Measurements from ENCODE around the gene TRIP10. TPM values are rescaled to one million over a fixed set of nuclear protein-coding genes. Genes with fewer than 3 reads are reported as not detected.
"Not testable (repeated sequence)": the region's sequence is repeated elsewhere in the genome, so short reads cannot be mapped to it uniquely, and the experiment has no call there.

The TRIP10 gene
- polyA plus RNA-seq, 3 donors from 2014 or later: 0.86 to 1.5 TPM; not detected in 1

DNA sequence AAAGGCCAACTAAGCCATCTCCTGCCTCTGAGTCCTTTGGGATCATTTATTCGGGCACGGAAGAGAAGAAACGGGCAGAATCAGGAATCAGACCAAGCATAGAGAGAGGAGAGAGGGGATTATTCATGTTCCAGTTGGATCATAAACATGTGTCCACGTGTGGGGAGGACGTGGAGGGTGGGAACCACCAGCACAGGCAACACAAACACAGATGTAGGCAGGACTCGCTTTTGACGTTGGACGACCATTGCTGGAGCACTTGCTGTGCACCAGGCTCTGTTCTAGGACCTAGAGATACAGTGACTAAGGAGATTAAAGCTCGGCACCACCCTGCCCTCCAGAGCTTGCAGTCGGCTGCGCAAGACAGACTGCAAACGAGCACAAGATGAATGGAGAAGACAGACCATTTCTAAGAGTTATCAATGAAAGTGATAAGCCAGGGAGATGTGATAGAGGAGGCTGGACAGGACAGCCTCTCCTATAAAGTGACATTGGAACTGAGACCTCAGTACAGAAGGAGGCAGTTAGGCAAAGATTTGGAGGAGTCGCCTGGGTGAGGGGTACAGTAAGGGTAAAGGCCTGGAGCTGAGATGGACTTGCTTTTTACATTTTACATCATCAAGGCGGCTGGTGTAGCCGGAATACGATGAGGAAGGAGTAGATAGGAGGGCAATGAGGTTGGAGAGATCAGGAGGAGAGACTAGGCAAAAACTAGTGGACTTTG, 27.0 kb downstream of the TRIP10 start:
- no peak for DNase-seq
- peaks cover 3 to 14% (median 4%) of the 10 kb centered on the region in 3 donors for H3K27me3 Mint-ChIP-seq (ENCODE audit: low read depth in 3 of 3)
- peaks cover 28 to 36% of the 10 kb centered on the region in 2 donors for H3K4me1 Mint-ChIP-seq
- peak overlapping the region; percentile 90 to 99 (median 98) for H3K27ac Mint-ChIP-seq
- H3K36me3 Mint-ChIP-seq: no peaks in the 10 kb centered on the region
- H3K9me3 Mint-ChIP-seq: no peaks in the 10 kb centered on the region
- H3K4me3 Mint-ChIP-seq: peak overlapping the region; percentile 88 to 98 (median 92)

DNA sequence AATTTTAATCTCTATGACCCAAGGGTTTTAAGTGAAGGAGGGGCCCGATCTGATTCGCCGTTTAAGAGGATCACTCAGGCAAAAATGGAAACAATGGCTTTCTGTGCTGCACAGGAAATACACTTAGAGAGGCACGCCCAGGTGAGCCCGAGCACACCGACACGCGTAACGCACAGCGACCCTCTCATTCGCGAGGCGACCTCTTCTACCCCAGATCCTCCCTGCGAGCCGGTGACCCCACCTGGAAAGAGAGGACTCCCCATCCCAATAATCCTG, 27.5 kb downstream of the TRIP10 start:
- peaks cover 33 to 41% of the 10 kb centered on the region in 2 donors for H3K4me1 Mint-ChIP-seq
- peak overlapping the region; percentile 90 to 99 (median 98) for H3K27ac Mint-ChIP-seq
- peak overlapping the region; percentile 88 to 98 (median 92) for H3K4me3 Mint-ChIP-seq
- peaks cover 3 to 18% (median 4%) of the 10 kb centered on the region in 3 donors for H3K27me3 Mint-ChIP-seq (ENCODE audit: low read depth in 3 of 3)
- DNase-seq: peak in 1 of 3 donors; percentile 45
- no peaks in the 10 kb centered on the region for H3K9me3 Mint-ChIP-seq
- no peaks in the 10 kb centered on the region for H3K36me3 Mint-ChIP-seq

DNA sequence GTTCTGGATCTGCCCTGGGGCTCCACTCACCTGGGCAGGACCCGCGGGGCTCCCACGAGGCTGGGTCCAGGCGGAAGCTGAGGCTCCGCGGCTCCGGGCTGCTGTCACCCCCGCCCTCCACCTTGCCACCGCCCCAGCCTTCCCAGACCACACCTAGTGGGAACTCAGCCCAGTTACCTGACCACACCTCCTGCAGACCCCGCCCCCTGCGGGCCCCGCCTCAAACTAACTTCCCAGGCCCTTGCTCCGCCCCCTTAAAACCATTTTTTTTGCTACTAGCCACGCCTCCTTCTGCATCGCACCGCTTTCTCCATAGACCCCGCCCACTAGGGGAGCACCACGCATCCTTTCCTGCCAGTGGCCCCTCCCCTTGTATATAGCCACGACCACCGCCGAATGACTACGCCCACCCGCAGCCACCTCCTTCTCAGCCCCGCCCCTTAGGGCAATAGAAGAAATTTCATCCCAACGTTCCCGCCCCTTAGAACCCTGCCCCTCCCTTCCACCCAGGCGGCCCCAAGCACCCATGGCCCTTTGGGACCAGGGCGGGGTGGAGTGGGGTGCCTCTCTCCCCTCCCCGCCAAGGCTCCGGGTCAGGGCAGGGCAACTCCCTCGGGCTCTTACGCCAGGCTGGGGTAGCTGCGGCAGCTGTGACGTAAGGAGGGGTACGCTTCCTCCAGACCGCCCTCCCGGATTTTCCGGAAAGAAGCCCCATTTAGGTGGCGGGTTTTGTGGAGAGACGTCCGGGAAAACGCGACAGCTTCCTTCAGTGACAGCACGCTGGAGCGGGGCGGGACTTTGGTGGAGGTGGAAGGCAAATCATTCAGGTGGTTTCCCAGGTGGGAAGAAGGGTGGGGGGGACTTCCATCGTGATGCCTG, 28.1 kb downstream of the TRIP10 start, which contains the start of gene SH2D3A:
Gene SH2D3A, minus strand, starts transcription at position 79 of the 879 bp plus-strand sequence. CDS start 3,687 bp downstream, outside the sequence.
- no peaks in the 10 kb centered on the region for H3K9me3 Mint-ChIP-seq
- no peaks in the 10 kb centered on the region for H3K36me3 Mint-ChIP-seq
- H3K4me3 Mint-ChIP-seq: peak within 1 kb of the TSS; percentile 88 to 98 (median 92)
- peak within 1 kb of the TSS; percentile 90 to 99 (median 98) for H3K27ac Mint-ChIP-seq
- H3K4me1 Mint-ChIP-seq: peaks cover 36 to 46% of the 10 kb centered on the region in 2 donors
- H3K27me3 Mint-ChIP-seq (ENCODE audit: low read depth in 3 of 3): peaks cover 3 to 24% (median 9%) of the 10 kb centered on the region in 3 donors
- peak; percentile 87 to 88 (median 88) for DNase-seq

DNA sequence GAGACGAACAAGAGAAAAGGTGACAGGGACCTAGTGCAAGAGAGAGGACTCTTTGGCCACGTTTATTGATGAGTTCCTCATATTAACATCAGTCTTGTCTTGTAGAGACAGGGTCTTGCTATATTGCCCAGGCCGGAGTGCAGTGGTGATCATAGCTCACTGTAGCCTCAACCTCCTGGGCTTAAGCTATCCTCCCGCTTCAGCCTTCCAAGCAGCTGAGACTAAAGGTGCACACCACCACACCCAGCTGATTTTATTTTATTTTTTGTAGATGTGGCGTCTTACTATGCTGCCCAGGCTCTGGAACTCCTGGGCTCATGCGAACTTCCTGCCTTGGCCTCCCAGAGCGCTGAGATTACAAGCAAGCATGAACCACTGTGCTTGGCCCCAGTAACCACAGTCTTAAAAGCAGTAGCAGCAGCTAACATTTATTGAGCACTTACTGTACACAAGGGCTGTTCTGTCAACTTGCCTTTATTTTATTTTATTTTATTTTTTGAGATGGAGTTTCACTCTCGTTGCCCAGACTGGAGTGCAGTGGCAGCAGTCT, 28.8 kb downstream of the TRIP10 start:
- Mint-ChIP-seq H3K9me3 (no peaks in the 10 kb centered on the region), H3K4me3 (peak overlapping the region; percentile 88 to 98 (median 92)), H3K4me1 (peaks cover 37 to 47% of the 10 kb centered on the region in 2 donors), H3K27me3 (ENCODE audit: low read depth in 3 of 3) (peaks cover 3 to 25% (median 9%) of the 10 kb centered on the region in 3 donors), H3K36me3 (no peaks in the 10 kb centered on the region), H3K27ac (peak overlapping the region; percentile 90 to 99 (median 98))
- no peak for DNase-seq

DNA sequence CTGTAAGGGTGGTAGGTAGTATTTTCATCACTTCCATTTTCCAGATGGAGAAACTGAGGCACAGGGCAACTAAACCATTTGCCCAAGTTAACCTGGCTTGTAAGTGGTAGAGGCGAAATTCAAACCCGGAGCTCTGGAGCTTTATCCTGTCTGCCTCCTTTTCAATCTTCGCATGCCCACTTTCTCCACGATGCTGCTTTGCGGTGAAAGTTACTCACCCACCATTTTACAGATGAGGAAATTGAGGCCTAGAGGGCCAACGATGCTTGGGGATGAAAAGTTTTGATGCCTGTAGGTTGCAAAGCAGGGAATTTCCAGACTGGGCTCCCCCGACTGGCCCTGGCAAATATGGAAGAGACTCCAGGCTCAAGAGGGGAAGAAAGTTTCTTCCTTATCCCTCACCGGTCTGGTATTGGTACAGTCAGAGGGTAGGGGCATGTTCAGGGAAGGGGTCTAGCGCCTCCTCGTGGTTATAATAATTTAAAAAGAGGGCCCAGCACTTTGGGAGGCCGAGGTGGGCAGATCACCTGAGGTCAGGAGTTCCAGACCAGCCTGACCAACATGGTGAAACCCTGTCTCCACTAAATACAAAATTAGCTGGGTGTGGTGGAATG, 29.6 kb downstream of the TRIP10 start:
- H3K4me3 Mint-ChIP-seq: peak overlapping the region in 2 of 5 donors; percentile 9 to 45
- no peaks in the 10 kb centered on the region for H3K36me3 Mint-ChIP-seq
- peaks cover 43 to 53% of the 10 kb centered on the region in 2 donors for H3K4me1 Mint-ChIP-seq
- peak overlapping the region; percentile 68 to 99 (median 90) for H3K27ac Mint-ChIP-seq
- peak in 1 of 3 donors; percentile 30 for DNase-seq
- no peaks in the 10 kb centered on the region for H3K9me3 Mint-ChIP-seq
- H3K27me3 Mint-ChIP-seq (ENCODE audit: low read depth in 3 of 3): peaks cover 3 to 25% (median 12%) of the 10 kb centered on the region in 3 donors

DNA sequence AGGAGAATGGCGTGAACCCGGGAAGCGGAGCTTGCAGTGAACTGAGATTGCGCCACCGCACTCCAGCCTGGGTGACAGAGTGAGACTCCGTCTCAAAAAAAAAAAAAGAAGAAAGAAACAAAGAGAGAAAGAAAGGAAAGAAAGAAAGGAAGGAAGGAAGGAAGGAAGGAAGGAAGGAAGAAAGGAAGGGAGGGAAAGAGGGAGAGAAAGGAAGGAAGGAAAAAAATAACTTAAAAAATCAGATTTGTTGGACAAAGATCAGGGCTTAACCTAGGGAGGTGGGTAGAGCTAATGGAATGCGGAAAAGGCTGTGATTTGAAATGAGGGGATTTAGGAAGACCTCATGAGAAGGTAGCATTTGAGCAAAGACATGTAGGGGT, 32.2 kb downstream of the TRIP10 start:
- not testable (repeated sequence) for DNase-seq, H3K9me3 Mint-ChIP-seq
- Mint-ChIP-seq H3K27ac (peak overlapping the region; percentile 92 to 99 (median 96)), H3K27me3 (ENCODE audit: low read depth in 3 of 3) (peaks cover 3 to 29% (median 12%) of the 10 kb centered on the region in 3 donors), H3K4me1 (peaks cover 58 to 65% of the 10 kb centered on the region in 2 donors), H3K36me3 (peaks cover 12 to 15% (median 12%) of the 10 kb centered on the region in 3 donors), H3K4me3 (peak overlapping the region; percentile 69 to 94 (median 91))

DNA sequence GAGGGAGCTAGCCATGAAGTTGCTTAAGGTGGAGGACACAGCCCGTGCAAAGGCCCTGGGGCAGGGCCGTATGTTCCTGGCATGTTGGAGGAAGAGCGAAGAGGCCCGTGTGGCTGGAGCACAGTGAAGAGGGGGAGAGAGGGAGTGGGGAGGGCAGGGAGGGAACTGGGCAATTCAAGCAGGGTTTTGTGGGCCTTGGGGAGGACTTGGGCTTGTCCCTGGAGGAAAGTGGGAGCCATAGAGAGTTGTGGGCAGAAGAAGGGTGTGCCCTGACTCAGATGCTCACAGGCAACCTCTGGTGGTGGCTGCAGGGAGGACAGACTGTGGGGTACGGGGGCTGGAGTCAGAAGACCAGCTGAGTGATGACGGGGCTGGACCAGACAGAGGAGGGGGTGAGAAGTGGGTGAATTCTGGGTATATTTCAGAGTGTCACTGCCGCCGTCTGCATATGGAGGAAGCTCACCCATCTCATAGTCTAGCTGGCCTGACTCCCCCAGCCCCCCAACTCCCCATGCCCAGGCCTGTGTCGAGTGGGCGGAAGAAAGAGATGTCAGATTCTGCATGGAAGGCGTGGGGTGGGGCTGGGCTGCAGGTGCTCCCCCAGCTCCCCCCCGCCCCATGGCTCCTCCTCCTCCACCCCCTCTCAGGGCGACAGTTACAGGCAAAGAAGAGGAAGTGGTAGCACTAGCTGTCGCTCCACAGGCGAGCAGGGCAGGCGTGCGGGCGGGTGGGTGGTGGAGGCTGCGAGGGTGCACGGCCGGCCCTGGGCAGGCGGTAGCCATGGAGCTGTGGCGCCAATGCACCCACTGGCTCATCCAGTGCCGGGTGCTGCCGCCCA, 32.8 kb downstream of the TRIP10 start, which contains the start of gene VAV1:
Gene VAV1, plus strand, starts transcription at position 681 of the 838 bp plus-strand sequence. Its CDS starts 100 bp downstream, at position 781.
- H3K4me1 Mint-ChIP-seq: peaks cover 58 to 65% of the 10 kb centered on the region in 2 donors
- DNase-seq: peak; percentile 84 to 88 (median 86)

DNA sequence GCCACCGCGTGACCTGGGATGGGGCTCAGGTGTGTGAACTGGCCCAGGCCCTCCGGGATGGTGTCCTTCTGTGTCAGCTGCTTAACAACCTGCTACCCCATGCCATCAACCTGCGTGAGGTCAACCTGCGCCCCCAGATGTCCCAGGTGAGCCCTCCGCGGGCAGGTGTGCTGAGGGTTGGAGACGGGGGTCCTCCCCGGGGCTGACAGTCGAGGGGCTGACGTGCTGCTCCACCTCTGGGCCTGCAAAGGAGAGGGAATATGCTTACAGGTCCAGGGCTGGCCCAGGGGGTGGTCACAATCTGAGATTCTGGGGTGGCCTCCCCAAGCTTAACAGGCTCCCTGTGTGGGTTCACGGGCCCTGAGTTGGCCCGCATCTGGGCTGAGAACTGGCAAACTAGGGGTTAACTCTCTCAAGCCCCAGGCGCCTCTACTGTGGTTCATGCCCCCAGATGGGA, 33.4 kb downstream of the TRIP10 start:
- DNase-seq: no peak
- peak overlapping the region; percentile 92 to 99 (median 96) for H3K27ac Mint-ChIP-seq
- peaks cover 3 to 26% (median 9%) of the 10 kb centered on the region in 3 donors for H3K27me3 Mint-ChIP-seq (ENCODE audit: low read depth in 3 of 3)
- H3K4me1 Mint-ChIP-seq: peaks cover 58 to 65% of the 10 kb centered on the region in 2 donors
- peaks cover 20 to 24% (median 21%) of the 10 kb centered on the region in 3 donors for H3K36me3 Mint-ChIP-seq
- peak overlapping the region; percentile 87 to 94 (median 91) for H3K4me3 Mint-ChIP-seq
- H3K9me3 Mint-ChIP-seq: no peaks in the 10 kb centered on the region

More for the DNA sequence above, 32.8 kb downstream of the TRIP10 start, which contains the start of gene VAV1:
- H3K9me3 Mint-ChIP-seq: no peaks in the 10 kb centered on the region
- H3K27me3 Mint-ChIP-seq (ENCODE audit: low read depth in 3 of 3): peaks cover 3 to 26% (median 12%) of the 10 kb centered on the region in 3 donors
- H3K27ac Mint-ChIP-seq: peak within 1 kb of the TSS; percentile 92 to 99 (median 96)
- H3K4me3 Mint-ChIP-seq: peak within 1 kb of the TSS; percentile 87 to 94 (median 91)
- peaks cover 17 to 21% (median 17%) of the 10 kb centered on the region in 3 donors for H3K36me3 Mint-ChIP-seq

DNA sequence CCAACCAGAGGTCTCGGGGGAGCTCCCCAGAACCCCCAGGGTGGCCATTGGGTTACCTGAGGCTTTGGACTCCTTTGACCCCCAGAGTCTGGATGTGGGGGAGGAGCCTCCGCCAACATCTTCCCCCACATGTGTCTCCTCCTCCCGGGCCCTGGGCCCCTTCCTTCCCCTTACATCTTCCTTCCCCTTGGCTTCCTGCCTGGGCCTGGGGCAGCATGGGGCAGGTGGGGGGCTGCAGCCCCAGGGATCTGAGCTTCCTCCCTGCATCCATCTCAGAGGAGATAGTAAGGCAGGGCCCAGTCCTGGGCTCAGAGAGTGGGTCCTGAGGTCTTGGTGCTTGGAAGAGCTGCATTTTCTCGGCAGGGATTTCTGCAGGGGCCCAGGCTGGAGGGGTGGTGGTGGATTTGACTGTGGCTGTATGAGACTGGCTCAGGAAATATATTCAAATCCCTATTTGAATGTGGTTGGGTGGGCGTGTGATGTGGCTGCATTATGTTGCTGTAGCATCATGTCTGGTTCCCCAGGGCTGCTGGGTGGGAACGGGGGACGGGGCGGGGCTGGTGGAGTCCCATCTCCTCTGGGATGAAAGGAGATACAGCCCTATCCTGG, 33.9 kb downstream of the TRIP10 start:
- Mint-ChIP-seq H3K36me3 (peaks cover 20 to 24% (median 21%) of the 10 kb centered on the region in 3 donors), H3K4me3 (peak overlapping the region; percentile 87 to 94 (median 91)), H3K27me3 (ENCODE audit: low read depth in 3 of 3) (peaks cover 5 to 23% (median 8%) of the 10 kb centered on the region in 3 donors), H3K27ac (peak overlapping the region; percentile 92 to 99 (median 96)), H3K9me3 (no peaks in the 10 kb centered on the region), H3K4me1 (peaks cover 58 to 65% of the 10 kb centered on the region in 2 donors)
- DNase-seq: peak; percentile 32 to 45 (median 42)

DNA sequence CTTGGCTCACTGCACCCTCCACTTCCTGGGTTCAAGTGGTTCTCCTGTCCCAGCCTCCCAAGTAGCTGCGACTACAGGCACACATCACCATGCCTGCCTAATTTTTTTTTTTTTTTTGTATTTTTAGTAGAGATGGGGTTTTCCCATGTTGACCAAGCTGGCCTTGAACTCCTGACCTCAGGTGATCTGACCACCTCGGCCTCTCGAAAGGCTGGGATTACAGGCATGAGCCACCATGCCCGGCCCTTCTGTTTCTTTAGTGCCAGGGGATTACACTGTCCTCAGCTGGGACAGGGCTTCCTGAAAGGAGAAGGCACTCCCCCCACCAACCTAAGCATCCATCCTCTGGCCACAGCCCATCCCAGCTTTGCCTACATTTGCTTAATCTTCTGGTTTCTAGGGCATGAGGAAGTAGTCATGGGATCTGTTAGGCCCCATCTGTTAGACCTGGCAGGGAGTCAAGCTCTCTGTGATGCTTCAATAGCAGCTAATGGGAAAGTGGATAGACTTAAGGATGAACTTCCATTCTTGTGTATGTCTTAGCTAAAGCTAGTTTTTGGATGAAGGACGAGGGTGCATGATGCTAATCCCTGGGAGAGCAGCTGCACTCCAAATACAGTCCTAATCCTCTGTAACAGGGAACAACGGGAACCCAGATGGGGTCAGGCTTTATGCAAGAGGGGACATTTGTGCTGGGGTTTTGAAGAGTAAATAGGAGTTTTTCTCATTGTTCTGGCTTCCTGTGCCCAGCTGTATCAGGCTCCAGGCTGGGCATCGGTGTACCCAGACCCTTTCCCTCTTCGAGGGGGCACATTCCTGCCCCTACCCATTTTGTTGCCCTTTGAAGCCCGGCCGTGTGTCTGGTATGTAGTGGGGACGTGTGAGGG, 35.6 kb downstream of the TRIP10 start:
- Mint-ChIP-seq H3K27ac (peak overlapping the region; percentile 71 to 92 (median 85)), H3K4me1 (peaks cover 65 to 76% of the 10 kb centered on the region in 2 donors), H3K9me3 (no peaks in the 10 kb centered on the region), H3K27me3 (ENCODE audit: low read depth in 3 of 3) (peaks cover 5 to 22% (median 8%) of the 10 kb centered on the region in 3 donors), H3K36me3 (peaks cover 20 to 24% (median 21%) of the 10 kb centered on the region in 3 donors), H3K4me3 (peak overlapping the region; percentile 64 to 91 (median 68))
- DNase-seq: no peak

DNA sequence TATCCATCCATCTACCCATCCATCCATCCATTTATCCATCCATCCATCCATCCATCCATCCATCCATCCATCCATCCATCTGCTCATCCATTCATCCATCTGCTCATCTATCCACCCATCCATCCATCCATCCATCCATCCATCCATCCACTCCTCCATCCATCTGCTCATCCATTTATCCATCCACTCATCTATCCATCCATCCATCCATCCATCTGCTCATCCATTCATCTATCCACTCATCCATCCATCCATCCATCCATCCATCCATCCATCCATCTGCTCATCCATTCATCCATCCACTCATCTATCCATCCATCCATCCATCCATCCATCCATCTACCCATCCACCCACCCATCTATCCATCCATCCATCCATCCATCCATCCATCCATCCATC, 36.6 kb downstream of the TRIP10 start:
- H3K36me3 Mint-ChIP-seq: peaks cover 20 to 24% (median 21%) of the 10 kb centered on the region in 3 donors
- not testable (repeated sequence) for DNase-seq, H3K9me3 Mint-ChIP-seq
- H3K4me1 Mint-ChIP-seq: peaks cover 67 to 76% of the 10 kb centered on the region in 2 donors
- peak overlapping the region; percentile 48 to 92 (median 76) for H3K27ac Mint-ChIP-seq
- peak overlapping the region; percentile 16 to 61 (median 38) for H3K4me3 Mint-ChIP-seq
- peaks cover 2 to 22% (median 8%) of the 10 kb centered on the region in 3 donors for H3K27me3 Mint-ChIP-seq (ENCODE audit: low read depth in 3 of 3)

All from immature natural killer cell (primary cell).